ENCODE data around the gene FARS2. TPM values are rescaled to one million over a fixed set of nuclear protein-coding genes. Genes with fewer than 3 reads are reported as not detected.

The FARS2 gene
- total RNA-seq, 2 experiments from 2014 or later, result 13.8 to 14.3 TPM

DNA sequence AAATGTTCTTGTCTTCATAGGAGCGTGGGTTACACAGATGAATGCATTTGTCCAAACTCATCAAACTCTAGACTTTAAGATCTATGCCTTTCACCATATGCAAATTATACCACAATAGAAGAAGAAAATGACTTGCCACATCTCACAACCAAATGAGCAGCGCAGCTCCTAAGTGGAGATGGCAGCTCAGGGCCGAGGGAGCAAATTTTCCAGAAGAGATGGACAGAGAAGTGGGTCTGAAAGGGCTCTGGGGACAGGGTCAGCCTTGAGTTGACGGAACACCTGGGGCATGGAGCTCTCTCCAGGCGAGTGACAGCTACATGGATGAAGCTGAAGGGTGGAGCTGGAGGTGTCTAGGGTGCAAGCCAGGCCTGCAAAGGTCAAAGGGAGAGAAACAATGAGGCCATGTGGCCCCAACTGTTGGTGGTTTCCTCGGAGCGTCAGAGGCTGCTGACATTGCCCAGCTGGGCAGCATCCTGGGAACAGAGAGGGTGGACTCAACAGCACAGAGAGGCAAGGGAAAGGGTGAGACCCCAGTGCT is 517.1 kb downstream of the FARS2 start:
- ChIA-PET POLR2A (interaction anchor here (0.5 to 0.8 kb wide), 4 partner anchors 12 to 900 kb away, joined by 3 to 5 read pairs (median 3); no protein-coding TSS in a partner anchor), CTCF (ENCODE audit: unreplicated experiment) (no interaction called here)
- TF ChIP-seq, protein P1, sequence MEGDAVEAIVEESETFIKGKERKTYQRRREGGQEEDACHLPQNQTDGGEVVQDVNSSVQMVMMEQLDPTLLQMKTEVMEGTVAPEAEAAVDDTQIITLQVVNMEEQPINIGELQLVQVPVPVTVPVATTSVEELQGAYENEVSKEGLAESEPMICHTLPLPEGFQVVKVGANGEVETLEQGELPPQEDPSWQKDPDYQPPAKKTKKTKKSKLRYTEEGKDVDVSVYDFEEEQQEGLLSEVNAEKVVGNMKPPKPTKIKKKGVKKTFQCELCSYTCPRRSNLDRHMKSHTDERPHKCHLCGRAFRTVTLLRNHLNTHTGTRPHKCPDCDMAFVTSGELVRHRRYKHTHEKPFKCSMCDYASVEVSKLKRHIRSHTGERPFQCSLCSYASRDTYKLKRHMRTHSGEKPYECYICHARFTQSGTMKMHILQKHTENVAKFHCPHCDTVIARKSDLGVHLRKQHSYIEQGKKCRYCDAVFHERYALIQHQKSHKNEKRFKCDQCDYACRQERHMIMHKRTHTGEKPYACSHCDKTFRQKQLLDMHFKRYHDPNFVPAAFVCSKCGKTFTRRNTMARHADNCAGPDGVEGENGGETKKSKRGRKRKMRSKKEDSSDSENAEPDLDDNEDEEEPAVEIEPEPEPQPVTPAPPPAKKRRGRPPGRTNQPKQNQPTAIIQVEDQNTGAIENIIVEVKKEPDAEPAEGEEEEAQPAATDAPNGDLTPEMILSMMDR (conservative IDR thresholded peaks at IDR 0.05; ENCODE audit: low read length), result no peak
- TF ChIP-seq EZH2phosphoT487 (IDR thresholded peaks at IDR 0.05; ENCODE audit: borderline replicate concordance, low read depth, low read length), result no peak
- Histone ChIP-seq H2AFZ (ENCODE audit: low read length) (no peak overlapping the region), H3K4me1 (ENCODE audit: insufficient read depth, low read length, poor library complexity, severe bottlenecking) (peaks cover 20% of the 10 kb centered on the region), H3K4me2 (ENCODE audit: low read length) (peak overlapping the region; percentile 58), H3K27ac (ENCODE audit: low read depth, low read length, poor library complexity, severe bottlenecking) (no peak overlapping the region), H3K9me2 (ENCODE audit: insufficient read depth, low read length) (no peaks in the 10 kb centered on the region), H3K79me2 (ENCODE audit: insufficient read depth, low read depth, low read length) (no peaks in the 10 kb centered on the region), H3K4me3 (ENCODE audit: low read depth, low read length, poor library complexity, severe bottlenecking) (no peak overlapping the region), H3K36me3 (ENCODE audit: insufficient read depth, low read length) (no peaks in the 10 kb centered on the region), H3K9me3 (ENCODE audit: low read length) (no peaks in the 10 kb centered on the region), H4K20me1 (ENCODE audit: insufficient read depth, low read length) (no peaks in the 10 kb centered on the region)
- intact Hi-C loops (cut with micrococcal nuclease; ENCODE audit: unreplicated experiment), result no loop called here
- no TSS peak for BruUV-seq (replicated peaks)
- DNase-seq (ENCODE audit: low spot score), result peak; percentile 25

DNA sequence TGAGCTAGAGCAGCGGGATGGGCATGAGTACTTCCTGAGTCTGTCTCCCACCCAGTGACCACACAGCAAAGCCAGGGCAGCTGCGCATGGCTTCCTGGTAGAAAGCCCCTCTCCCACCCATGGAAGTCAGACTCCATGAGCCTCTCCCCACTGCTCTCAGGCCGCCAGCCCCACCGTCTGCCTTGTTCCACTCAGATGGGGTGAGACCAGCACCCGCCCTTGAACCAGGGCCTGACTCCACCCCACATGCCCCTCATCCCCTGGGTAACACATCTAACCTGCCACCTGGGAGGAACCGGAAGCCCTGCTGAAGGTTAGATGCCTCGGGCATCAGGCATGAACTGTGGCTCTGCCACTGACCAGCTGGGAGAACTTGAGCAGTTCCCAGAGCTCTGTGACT is 517.6 kb downstream of the FARS2 start:
- no peak overlapping the region for H3K27ac ChIP-seq (ENCODE audit: low read depth, low read length, poor library complexity, severe bottlenecking)
- no peaks in the 10 kb centered on the region for H4K20me1 ChIP-seq (ENCODE audit: insufficient read depth, low read length)
- no peaks in the 10 kb centered on the region for H3K9me3 ChIP-seq (ENCODE audit: low read length)
- H3K9me2 ChIP-seq (ENCODE audit: insufficient read depth, low read length), result no peaks in the 10 kb centered on the region
- no peaks in the 10 kb centered on the region for H3K36me3 ChIP-seq (ENCODE audit: insufficient read depth, low read length)
- no peaks in the 10 kb centered on the region for H3K79me2 ChIP-seq (ENCODE audit: insufficient read depth, low read depth, low read length)
- BruUV-seq (replicated peaks), result no TSS peak
- peak overlapping the region; percentile 58 for H3K4me2 ChIP-seq (ENCODE audit: low read length)
- intact Hi-C loops (cut with micrococcal nuclease; ENCODE audit: unreplicated experiment), result no loop called here
- H3K4me3 ChIP-seq (ENCODE audit: low read depth, low read length, poor library complexity, severe bottlenecking), result no peak overlapping the region
- POLR2A ChIA-PET, result interaction anchor here (0.5 kb wide), 1 partner anchor 49 kb away, joined by 3 read pairs; no protein-coding TSS in a partner anchor
- TF ChIP-seq EZH2phosphoT487 (IDR thresholded peaks at IDR 0.05; ENCODE audit: borderline replicate concordance, low read depth, low read length), result no peak
- TF ChIP-seq, protein P1 (conservative IDR thresholded peaks at IDR 0.05; ENCODE audit: low read length), result no peak
- DNase-seq (ENCODE audit: low spot score), result no peak
- CTCF ChIA-PET (ENCODE audit: unreplicated experiment), result no interaction called here
- H2AFZ ChIP-seq (ENCODE audit: low read length), result no peak overlapping the region
- H3K4me1 ChIP-seq (ENCODE audit: insufficient read depth, low read length, poor library complexity, severe bottlenecking), result peaks cover 20% of the 10 kb centered on the region

DNA sequence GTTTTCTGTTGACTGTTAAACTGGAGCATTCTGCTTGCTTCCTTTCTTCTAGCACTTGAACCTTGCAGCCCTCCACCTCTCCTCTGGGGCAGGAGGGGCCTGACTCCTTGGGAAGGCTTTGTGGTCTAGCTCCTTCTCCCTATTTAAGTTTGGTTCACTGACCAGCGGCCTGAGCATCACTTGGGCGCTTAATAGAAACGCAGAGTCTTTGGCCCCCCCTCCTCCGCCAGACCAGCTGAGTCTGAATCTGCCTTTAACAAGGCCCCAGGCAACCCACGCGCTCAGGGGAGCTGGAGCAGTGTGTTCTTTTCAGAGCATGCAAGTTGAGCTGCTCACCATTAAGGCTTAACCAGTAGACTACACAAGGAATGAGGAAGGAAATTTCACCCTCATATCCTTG is 519.7 kb downstream of the FARS2 start:
- DNase-seq (ENCODE audit: low spot score), result no peak
- POLR2A ChIA-PET, result interaction anchor here (0.5 kb wide), 1 partner anchor 520 kb away, joined by 3 read pairs; the partner anchor contains the start of gene LYRM4
- Histone ChIP-seq H3K4me2 (ENCODE audit: low read length) (no peak overlapping the region), H3K36me3 (ENCODE audit: insufficient read depth, low read length) (no peaks in the 10 kb centered on the region), H3K9me2 (ENCODE audit: insufficient read depth, low read length) (no peaks in the 10 kb centered on the region), H3K27ac (ENCODE audit: low read depth, low read length, poor library complexity, severe bottlenecking) (no peak overlapping the region), H3K4me1 (ENCODE audit: insufficient read depth, low read length, poor library complexity, severe bottlenecking) (peaks cover 20% of the 10 kb centered on the region), H3K4me3 (ENCODE audit: low read depth, low read length, poor library complexity, severe bottlenecking) (no peak overlapping the region), H3K79me2 (ENCODE audit: insufficient read depth, low read depth, low read length) (no peaks in the 10 kb centered on the region), H3K9me3 (ENCODE audit: low read length) (no peaks in the 10 kb centered on the region), H4K20me1 (ENCODE audit: insufficient read depth, low read length) (no peaks in the 10 kb centered on the region), H2AFZ (ENCODE audit: low read length) (no peak overlapping the region)
- intact Hi-C loops (cut with micrococcal nuclease; ENCODE audit: unreplicated experiment), result no loop called here
- CTCF ChIA-PET (ENCODE audit: unreplicated experiment), result no interaction called here
- BruUV-seq (replicated peaks), result no TSS peak
- TF ChIP-seq EZH2phosphoT487 (IDR thresholded peaks at IDR 0.05; ENCODE audit: borderline replicate concordance, low read depth, low read length), result no peak
- TF ChIP-seq, protein P1 (conservative IDR thresholded peaks at IDR 0.05; ENCODE audit: low read length), result no peak
